Testis (tissue), 2 donors: ENCODE results near the gene PLCB1.

Experiments
- CTCF ChIP-seq, 3 experiments: fragments of 450-650 bp in 2 of 3; fragments of 200-600 bp in 1 of 3; sonication (generic) in 1 of 3; IDR thresholded peaks; one replicate each; pipeline ENCODE4 v1.5.1; 2016 to 2019; ENCODE audit warnings: antibody characterized with exemption in 3 of 3, mild to moderate bottlenecking in 2 of 3, moderate library complexity in 1 of 3
- POLR2A ChIP-seq: fragments of 450-650 bp; IDR thresholded peaks from one replicate; pipeline ENCODE4 v1.6.1; 2017; ENCODE audit warnings: antibody characterized with exemption, mild to moderate bottlenecking, moderate library complexity

GRCh38 chr20:8571611-8572010 is 439.5 kb downstream of the PLCB1 start:
- no peak for TF ChIP-seq CTCF (IDR thresholded peaks at IDR 0.05)
- no peak for TF ChIP-seq POLR2A
